Gastrocnemius medialis (tissue), 4 donors: Measurements from ENCODE around the gene ENTREP1. TPM values are rescaled to one million over a fixed set of nuclear protein-coding genes. Genes with fewer than 3 reads are reported as not detected.

ENCODE experiments used
- ATAC-seq, 2 donors: fragments of 150-250 bp; one replicate each; pipeline ENCODE4 v1.9.1; 2016
- DNase-seq, 2 donors: peaks; one replicate each; pipeline ENCODE4 v3.0.0-alpha.2; 2019
- H3K27ac ChIP-seq, 4 donors: fragments of 200-600 bp; sonication (generic); 1 replicate in 1 of 4; 2 replicates in 3 of 4; pipeline ENCODE4 v1.5.1; 2016 to 2018; ENCODE audit warnings: mild to moderate bottlenecking in 2 of 4, moderate library complexity in 1 of 4
- H3K27me3 ChIP-seq, 3 donors: fragments of 200-600 bp; sonication (generic) in 2 of 3; 1 replicate in 1 of 3; 2 replicates in 2 of 3; pipeline versions ENCODE4 v1.5.1 to v1.6.0; 2016 to 2019; ENCODE audit warnings: mild to moderate bottlenecking in 1 of 3, moderate library complexity in 1 of 3
- H3K36me3 ChIP-seq, 2 donors: fragments of 200-600 bp; sonication (generic) in 1 of 2; one replicate each; pipeline ENCODE4 v1.5.1; 2017 to 2018
- H3K4me1 ChIP-seq, 2 donors: fragments of 200-600 bp; sonication (generic) in 1 of 2; one replicate each; pipeline ENCODE4 v1.5.1; 2016 to 2017; ENCODE audit warnings: mild to moderate bottlenecking in 2 of 2
- H3K4me3 ChIP-seq, 4 donors: fragments of 200-600 bp; sonication (generic) in 3 of 4; 1 replicate in 1 of 4; 2 replicates in 3 of 4; pipeline ENCODE4 v1.5.1; 2016 to 2019; ENCODE audit warnings: mild to moderate bottlenecking in 2 of 4
- H3K9me3 ChIP-seq, 3 donors: fragments of 200-600 bp; sonication (generic) in 2 of 3; 1 replicate in 1 of 3; 2 replicates in 2 of 3; pipeline ENCODE4 v1.5.1; 2016 to 2019
- CTCF ChIP-seq, 5 experiments: fragments of 450-650 bp in 3 of 5; fragments of 200-600 bp in 2 of 5; sonication (generic) in 2 of 5; IDR thresholded peaks in 4 of 5; conservative IDR thresholded peaks in 1 of 5; 1 replicate in 4 of 5; 2 replicates in 1 of 5; pipeline ENCODE4 v1.5.1; 2016 to 2019; ENCODE audit warnings: antibody characterized with exemption in 5 of 5, mild to moderate bottlenecking in 3 of 5, moderate library complexity in 3 of 5
- POLR2A ChIP-seq, 2 donors: fragments of 450-650 bp; IDR thresholded peaks; one replicate each; pipeline ENCODE4 v1.6.1; 2017; ENCODE audit warnings: antibody characterized with exemption in 2 of 2, mild to moderate bottlenecking in 2 of 2, moderate library complexity in 2 of 2
- in situ Hi-C, 4 donors: fragments of 200-750 bp; cut with MboI; loops; one replicate each; pipeline versions ENCODE4 v1.15.0 to v1.8.0; 2017; ENCODE audit warnings: low sequenced_read_pairs in 4 of 4
- intact Hi-C: fragments of 100-400 bp; cut with DNase I; formaldehyde crosslinking; loops from one replicate; pipeline ENCODE4 v1.15.1; 2023; ENCODE audit warnings: low total_unique reads
- total RNA-seq, 4 donors: library from RNA; depleted of rRNA; stranded (reverse); fragments of >200 nt; gene quantifications; one replicate each; pipeline versions ENCODE4 v1.1.0 to v1.2.3, GENCODE V29; 2016

The ENTREP1 gene
- total RNA-seq, 4 donors from 2014 or later, result 10.8 to 26.8 (median 17.1) TPM

GRCh38 chr9:69393425-69393824 lies 68.4 kb downstream of the ENTREP1 start:
- intact Hi-C loops (loop anchor here (10.0 kb wide), 1 partner anchor 119 kb away; no protein-coding TSS in a partner anchor), in situ Hi-C loops (loop anchor here in 3 of 4 donors (10.0 to 25.0 kb wide), 3 partner anchors 59 to 1219 kb away; partner anchors contain the start of gene ENTREP1 (in 1 of the 3))
- peak in 1 of 2 donors; percentile 41 for DNase-seq
- H3K27ac ChIP-seq, result peak overlapping the region; percentile 80 to 97 (median 88)
- H3K9me3 ChIP-seq, result no peaks in the 10 kb centered on the region
- TF ChIP-seq CTCF (IDR thresholded peaks at IDR 0.05 in 4 of 5, conservative IDR thresholded peaks at IDR 0.05 in 1 of 5) (no peak), POLR2A (IDR thresholded peaks at IDR 0.05) (no peak)
- H3K4me3 ChIP-seq, result no peak overlapping the region
- no peak for ATAC-seq
- H3K4me1 ChIP-seq, result peaks cover 21 to 46% of the 10 kb centered on the region in 2 donors
- H3K27me3 ChIP-seq, result no peaks in the 10 kb centered on the region
- H3K36me3 ChIP-seq, result peaks cover 0 to 4% of the 10 kb centered on the region in 2 donors

GRCh38 chr9:69395718-69396117 lies 70.7 kb downstream of the ENTREP1 start:
- peaks cover 19 to 38% of the 10 kb centered on the region in 2 donors for H3K4me1 ChIP-seq
- H3K9me3 ChIP-seq, result no peaks in the 10 kb centered on the region
- ATAC-seq (no peak), DNase-seq (no peak)
- H3K36me3 ChIP-seq, result no peaks in the 10 kb centered on the region
- in situ Hi-C loops, result loop anchor here in 3 of 4 donors (10.0 to 25.0 kb wide), 3 partner anchors 61 to 1217 kb away; partner anchors contain the start of gene ENTREP1 (in 1 of the 3)
- H3K4me3 ChIP-seq, result no peak overlapping the region
- TF ChIP-seq POLR2A (IDR thresholded peaks at IDR 0.05) (no peak), CTCF (IDR thresholded peaks at IDR 0.05 in 4 of 5, conservative IDR thresholded peaks at IDR 0.05 in 1 of 5) (no peak)
- H3K27me3 ChIP-seq, result no peaks in the 10 kb centered on the region
- intact Hi-C loops, result loop anchor here (2.0 to 10.0 kb wide), 3 partner anchors 15 to 121 kb away; partner anchors contain the start of gene ENTREP1
- H3K27ac ChIP-seq, result peak overlapping the region; percentile 80 to 97 (median 88)

- H3K36me3 ChIP-seq, result no peaks in the 10 kb centered on the region
- H3K27ac ChIP-seq, result peak overlapping the region; percentile 80 to 97 (median 88)
- in situ Hi-C loops (loop anchor here in 3 of 4 donors (10.0 to 25.0 kb wide), 3 partner anchors 62 to 1216 kb away; partner anchors contain the start of gene ENTREP1 (in 1 of the 3)), intact Hi-C loops (loop anchor here (2.0 to 10.0 kb wide), 3 partner anchors 16 to 122 kb away; partner anchors contain the start of gene ENTREP1)
- H3K9me3 ChIP-seq, result no peaks in the 10 kb centered on the region
- H3K27me3 ChIP-seq, result no peaks in the 10 kb centered on the region
- no peak overlapping the region for H3K4me3 ChIP-seq
- ATAC-seq, result no peak
- TF ChIP-seq CTCF (IDR thresholded peaks at IDR 0.05 in 4 of 5, conservative IDR thresholded peaks at IDR 0.05 in 1 of 5) (no peak), POLR2A (IDR thresholded peaks at IDR 0.05) (no peak)
- peaks cover 15 to 30% of the 10 kb centered on the region in 2 donors for H3K4me1 ChIP-seq
- DNase-seq, result no peak
Measured at GRCh38 chr9:69396759-69397158, 71.7 kb downstream of the ENTREP1 start.

- ATAC-seq, result peak; percentile 93 to 95
- Histone ChIP-seq H3K36me3 (no peaks in the 10 kb centered on the region), H3K9me3 (no peaks in the 10 kb centered on the region), H3K4me1 (peaks cover 6 to 21% of the 10 kb centered on the region in 2 donors), H3K27ac (peak overlapping the region; percentile 80 to 97 (median 88)), H3K27me3 (no peaks in the 10 kb centered on the region), H3K4me3 (peak overlapping the region; percentile 29 to 42 (median 38))
- DNase-seq, result peak; percentile 76 to 78
- TF ChIP-seq CTCF (IDR thresholded peaks at IDR 0.05 in 4 of 5, conservative IDR thresholded peaks at IDR 0.05 in 1 of 5) (no peak), POLR2A (IDR thresholded peaks at IDR 0.05) (no peak)
- in situ Hi-C loops (loop anchor here in 3 of 4 donors (10.0 to 25.0 kb wide), 3 partner anchors 63 to 1215 kb away; partner anchors contain the start of gene ENTREP1 (in 1 of the 3)), intact Hi-C loops (loop anchor here (2.0 to 10.0 kb wide), 3 partner anchors 17 to 123 kb away; partner anchors contain the start of gene ENTREP1)
Measured at GRCh38 chr9:69397384-69398214, 72.6 kb downstream of the ENTREP1 start.
